Activated T-helper 9 cell treated with anti-CD3 and anti-CD28 coated beads, Interleukin-2, amount 50 U/mL, for 16 hours (primary cell): ENCODE results near the gene SARM1.

Experiments used
- DNase-seq: peaks from one replicate; pipeline ENCODE4 v3.0.0-alpha.2; 2020; ENCODE audit warnings: low read depth

The SARM1 gene

DNA sequence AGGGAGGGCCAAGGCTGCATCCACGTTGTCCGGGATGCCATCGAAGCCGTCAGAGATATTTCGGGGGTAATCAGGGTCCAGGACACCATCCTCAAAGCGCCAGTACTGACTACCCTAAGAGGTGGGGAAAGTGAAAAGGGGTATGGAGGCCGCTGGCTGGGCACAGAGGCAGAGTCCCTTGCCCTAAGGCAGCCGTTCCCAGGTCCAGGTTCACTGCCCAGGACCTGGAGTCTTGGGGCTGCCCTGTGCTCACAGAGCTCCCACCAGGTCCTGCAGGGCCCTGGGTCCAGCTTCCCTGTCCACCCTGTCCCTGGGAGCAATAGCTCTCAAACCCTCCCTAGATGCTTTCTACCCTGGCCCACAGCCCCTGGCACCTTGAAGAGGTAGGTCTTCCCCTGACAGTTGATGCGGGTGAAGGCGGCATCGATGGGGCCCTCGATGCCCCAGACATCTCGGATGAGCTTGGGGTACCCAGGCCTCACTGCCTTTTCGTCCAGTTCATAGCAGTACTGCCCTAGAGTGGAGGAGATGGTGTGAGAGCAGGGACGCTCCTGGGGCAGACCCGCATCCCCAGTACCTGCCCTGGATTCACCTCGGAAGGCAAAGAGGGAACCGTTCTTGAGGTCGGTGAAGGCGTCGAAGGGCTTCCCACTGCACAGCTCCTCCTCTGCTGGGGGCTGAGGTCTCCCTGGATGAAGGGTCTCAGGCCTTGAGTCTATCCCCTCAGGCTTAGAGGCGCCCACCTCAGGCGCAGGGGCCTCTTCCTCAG, 2.4 kb upstream of the SARM1 start:
- DNase-seq: no peak

DNA sequence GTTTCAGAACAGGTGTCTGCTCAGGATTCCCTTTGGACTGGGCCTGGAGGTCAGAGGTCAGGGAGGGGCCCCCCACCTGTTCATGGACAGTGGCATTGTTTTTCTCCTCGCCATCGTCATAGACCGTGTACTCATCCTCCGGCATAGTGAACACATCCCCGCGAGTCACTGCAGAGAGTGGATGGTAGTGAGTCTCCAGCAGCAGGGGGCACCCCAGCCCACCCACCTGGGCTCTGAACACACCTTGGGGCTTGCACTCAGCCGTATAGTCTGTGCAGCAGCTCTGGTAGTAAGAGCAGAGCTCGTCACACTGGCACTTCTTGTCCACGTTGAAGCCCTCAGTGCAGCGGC, 1.8 kb upstream of the SARM1 start:
- no peak for DNase-seq

DNA sequence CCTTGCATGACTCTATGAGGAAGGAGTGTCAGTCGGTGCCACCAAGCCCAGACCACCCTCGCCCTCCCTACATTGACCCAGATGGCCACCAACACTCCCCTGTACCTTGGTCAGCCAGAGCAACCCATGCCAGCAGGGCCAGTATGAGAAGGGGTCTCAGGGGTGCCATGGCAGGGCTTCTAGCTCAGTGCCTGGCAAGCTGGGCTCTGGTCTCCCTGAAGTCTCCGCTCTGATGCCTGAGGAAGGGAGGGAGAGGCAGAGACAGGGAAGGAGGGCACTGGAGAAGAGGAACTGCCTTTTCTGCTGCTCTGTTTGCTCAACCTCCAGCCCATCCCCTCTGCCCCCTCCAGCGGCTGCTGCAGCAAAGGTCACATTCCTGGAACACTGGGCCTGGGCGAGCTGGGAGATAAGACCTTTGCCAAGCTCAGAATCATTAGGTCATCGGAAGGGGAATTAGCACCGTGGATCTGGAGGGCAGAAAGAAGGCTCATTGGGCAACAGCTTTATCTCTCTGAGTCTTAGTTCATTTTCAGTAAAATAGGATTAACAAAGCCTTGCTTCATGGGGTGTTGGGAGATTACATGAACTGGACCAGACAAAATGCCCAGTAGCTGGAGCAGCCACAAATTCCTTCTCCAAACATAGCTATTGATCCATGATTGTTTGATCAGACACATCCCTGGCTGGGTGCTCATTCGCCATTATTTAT, 1.3 kb upstream of the SARM1 start, which contains the start of gene VTN:
Gene VTN (minus strand): TSS at position 273 of the 709 bp plus-strand sequence. CDS start 104 bp downstream, at position 169.
- DNase-seq: no peak

DNA sequence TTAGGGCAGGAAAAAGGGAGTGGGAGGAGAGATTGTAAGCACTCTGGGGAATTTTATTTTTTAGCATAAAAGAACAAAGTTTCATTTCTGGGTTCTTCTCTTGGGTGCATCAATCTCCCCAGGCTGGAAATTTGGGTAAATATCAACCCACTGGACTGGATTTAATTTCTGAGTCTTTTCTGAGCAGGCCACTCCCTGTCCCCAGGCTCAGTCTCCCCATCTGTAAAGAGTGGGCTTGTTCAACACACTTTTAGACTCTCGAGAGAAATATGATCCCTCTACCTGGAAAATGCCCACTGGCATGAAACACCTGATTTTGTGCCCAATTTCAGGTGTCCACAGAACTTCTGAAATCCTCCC, 770 bp upstream of the SARM1 start:
- no peak for DNase-seq

DNA sequence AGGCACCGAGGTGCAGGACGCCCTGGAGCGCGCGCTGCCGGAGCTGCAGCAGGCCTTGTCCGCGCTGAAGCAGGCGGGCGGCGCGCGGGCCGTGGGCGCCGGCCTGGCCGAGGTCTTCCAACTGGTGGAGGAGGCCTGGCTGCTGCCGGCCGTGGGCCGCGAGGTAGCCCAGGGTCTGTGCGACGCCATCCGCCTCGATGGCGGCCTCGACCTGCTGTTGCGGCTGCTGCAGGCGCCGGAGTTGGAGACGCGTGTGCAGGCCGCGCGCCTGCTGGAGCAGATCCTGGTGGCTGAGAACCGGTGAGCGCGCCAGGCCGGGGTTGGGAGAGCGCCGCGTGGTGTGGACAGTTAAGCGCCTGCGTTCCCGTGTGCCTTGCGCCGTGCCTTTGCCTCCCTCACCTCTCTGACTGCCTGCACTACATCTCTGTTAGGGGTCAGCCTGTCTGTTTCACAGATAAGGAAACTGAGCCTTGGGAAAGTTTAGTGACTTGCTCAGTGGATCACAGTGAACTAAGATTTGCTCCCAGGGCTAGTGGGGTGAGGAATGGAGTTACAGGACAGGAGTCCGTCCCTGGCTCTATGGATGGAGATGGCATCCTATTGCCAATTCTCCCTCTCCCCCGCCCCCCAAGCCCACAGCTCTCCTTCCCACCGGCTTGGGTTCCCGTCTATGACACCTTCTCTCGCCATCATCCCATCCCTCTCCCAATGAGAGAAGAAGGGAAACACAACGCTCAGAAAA, 880 bp downstream of the SARM1 start:
- DNase-seq: no peak

DNA sequence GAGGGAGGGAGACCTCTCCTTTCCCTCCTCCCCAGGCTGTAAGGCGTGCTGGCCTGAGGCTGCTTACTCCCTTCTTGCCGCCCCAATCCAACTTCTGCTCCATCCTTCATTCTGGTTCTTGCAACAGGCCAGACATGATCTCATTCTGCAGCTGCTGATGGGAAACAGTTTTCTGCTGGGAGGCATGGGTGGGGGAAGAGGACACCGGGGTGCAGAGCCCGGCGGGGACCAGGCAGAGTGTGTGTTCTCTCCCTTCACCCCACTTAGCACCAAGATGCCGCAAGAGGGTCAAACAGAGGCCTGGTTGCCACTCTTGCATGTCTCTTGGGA, 1.4 kb downstream of the SARM1 start:
- no peak for DNase-seq

DNA sequence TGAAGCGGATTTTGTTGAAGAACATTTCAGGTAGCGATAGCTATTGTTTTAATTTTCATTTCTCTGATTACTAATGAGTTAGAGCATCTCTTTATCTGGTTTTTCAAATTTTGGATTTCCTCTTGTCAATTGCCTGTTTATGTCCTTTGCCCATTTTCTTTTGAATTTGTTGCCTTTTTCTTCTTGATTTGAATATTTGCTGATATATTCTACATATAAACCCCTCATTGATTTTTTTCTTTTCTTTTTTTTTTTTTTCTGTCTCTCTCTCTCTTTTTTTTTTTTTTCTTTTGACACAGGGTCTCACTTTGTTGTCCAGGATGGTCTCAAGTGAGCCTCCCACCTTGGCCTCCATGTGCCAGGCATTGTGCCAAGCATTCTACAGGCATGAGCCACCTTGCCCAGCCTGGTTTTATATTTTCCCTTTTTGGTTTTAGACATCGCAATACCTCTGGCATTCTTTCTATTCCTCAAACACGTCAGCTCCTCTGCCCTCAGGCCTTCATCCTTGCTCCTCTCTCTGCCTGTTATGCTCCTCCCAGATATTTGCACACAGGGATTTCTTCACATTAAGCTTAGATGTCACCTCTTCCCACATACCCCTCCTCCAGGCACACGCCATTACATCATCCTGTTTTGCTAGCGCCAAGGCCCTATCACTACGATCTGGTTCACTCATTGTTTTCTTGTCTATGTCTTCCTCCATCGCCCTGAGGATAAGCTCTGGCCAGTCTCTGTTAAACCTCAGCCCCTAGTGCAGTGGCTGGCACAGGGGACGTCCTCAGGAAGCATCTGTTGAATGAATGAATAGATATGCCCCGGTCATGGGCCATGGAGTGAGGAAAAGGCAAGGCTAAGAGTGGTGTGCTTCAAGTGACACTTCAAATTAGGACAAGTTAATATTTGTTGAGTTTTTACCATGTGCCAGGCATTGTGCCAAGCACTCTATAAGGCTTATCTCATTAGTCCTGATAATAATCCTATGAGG, 8.6 kb downstream of the SARM1 start:
- DNase-seq: no peak

DNA sequence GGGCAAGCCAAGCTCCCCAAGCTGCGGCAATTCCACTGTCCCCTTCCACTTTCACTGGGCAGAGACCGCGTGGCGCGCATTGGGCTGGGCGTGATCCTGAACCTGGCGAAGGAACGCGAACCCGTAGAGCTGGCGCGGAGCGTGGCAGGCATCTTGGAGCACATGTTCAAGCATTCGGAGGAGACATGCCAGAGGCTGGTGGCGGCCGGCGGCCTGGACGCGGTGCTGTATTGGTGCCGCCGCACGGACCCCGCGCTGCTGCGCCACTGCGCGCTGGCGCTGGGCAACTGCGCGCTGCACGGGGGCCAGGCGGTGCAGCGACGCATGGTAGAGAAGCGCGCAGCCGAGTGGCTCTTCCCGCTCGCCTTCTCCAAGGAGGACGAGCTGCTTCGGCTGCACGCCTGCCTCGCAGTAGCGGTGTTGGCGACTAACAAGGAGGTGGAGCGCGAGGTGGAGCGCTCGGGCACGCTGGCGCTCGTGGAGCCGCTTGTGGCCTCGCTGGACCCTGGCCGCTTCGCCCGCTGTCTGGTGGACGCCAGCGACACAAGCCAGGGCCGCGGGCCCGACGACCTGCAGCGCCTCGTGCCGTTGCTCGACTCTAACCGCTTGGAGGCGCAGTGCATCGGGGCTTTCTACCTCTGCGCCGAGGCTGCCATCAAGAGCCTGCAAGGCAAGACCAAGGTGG, 9.8 kb downstream of the SARM1 start:
- no peak for DNase-seq

DNA sequence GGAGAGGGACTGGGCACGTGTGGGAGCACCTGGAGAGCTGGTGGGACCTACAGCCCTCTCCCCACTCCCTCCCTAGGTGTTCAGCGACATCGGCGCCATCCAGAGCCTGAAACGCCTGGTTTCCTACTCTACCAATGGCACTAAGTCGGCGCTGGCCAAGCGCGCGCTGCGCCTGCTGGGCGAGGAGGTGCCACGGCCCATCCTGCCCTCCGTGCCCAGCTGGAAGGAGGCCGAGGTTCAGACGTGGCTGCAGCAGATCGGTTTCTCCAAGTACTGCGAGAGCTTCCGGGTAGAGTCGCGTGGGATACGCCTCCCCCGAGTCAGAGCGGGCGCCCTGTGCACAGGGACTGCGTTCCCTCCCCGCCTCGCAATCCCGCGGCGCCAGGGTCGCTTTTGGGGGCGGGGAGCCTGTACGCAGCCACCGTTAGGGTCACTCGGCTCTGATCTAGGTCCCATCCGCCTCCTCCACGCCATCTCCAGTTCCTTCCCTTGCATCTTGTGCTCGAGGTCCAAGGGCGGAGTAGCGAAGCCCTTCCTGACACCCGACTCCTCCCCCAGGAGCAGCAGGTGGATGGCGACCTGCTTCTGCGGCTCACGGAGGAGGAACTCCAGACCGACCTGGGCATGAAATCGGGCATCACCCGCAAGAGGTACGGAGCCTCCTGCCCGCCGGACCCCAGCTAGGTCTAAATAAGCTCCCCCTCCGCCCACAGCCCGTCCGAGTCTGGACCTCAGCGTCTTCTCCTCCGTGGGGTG, 13.0 kb downstream of the SARM1 start:
- DNase-seq: peak; percentile 42

DNA sequence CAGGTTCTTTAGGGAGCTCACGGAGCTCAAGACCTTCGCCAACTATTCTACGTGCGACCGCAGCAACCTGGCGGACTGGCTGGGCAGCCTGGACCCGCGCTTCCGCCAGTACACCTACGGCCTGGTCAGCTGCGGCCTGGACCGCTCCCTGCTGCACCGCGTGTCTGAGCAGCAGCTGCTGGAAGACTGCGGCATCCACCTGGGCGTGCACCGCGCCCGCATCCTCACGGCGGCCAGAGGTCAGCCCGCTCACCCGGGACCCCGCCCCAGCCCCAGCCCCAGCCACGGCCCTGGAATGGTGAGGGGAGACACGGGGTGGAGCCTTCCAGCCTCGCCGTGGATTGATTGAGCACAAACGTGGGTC, 13.5 kb downstream of the SARM1 start:
- no peak for DNase-seq

DNA sequence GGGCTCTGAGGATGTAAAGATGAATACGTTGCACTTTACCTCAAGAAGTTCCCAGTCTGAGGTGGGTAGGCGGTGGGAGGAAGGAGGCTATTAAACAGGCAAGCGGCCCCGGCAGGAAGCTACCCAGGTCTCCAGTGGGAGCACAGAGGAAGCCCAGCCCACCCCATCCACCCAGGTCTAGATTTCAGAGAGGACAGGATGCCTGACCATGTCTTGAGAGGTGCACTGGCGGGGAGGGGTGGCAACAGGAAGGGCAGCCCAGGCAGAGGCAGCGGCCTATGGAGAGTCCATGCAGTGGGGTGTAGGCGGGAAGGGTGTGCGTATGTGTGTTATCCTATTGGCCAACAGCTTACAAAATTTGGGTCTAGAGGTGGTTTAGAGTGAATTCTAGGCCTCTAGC, 13.9 kb downstream of the SARM1 start:
- DNase-seq: no peak

DNA sequence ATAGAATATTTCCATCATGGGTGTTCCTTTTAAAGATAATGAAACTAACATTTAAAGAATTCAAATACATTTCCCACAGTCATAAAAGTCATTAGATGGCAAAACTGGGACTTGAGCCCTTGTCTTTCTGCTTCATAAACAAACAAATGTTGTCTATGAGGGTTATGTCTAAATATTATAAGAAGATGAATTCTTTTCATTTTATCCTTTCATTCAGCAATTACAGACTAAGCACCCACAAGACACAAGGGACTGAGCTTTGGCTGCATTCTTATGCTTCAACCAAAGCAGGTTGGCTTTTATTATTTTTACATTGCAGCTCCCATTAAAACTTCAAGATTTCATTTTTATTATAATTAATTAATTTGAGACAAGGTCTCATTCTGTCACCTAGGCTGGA, 14.9 kb downstream of the SARM1 start:
- DNase-seq: no peak

DNA sequence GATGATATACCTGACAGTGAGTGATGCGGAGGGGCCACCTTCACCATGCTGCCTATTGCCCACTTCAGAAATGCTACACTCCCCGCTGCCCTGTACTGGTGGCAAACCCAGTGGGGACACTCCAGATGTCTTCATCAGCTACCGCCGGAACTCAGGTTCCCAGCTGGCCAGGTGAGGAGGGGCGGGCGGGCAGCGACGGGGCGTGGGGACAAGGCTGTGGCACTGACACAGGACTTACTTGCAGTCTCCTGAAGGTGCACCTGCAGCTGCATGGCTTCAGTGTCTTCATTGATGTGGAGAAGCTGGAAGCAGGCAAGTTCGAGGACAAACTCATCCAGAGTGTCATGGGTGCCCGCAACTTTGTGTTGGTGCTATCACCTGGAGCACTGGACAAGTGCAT, 16.6 kb downstream of the SARM1 start:
- DNase-seq: no peak

DNA sequence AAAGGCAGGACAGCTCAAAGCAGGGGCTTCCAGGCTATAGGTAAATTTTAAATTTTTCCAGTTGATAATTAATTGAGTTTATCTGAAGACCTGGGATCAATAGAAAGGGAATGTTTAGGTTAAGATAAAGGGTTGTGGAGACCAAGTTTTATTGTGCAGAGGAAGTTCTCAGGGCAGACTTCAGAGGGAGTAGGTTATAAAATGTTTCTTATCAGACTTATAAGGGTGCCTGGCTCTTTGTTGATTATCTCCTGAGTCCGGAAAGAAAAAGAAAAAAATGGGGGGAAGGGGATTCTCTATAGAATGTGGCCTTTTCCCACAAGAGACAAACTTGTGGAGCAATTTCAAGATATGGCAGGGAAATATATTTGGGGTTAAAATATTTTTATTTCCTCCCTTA, 18.6 kb downstream of the SARM1 start:
- DNase-seq: no peak

DNA sequence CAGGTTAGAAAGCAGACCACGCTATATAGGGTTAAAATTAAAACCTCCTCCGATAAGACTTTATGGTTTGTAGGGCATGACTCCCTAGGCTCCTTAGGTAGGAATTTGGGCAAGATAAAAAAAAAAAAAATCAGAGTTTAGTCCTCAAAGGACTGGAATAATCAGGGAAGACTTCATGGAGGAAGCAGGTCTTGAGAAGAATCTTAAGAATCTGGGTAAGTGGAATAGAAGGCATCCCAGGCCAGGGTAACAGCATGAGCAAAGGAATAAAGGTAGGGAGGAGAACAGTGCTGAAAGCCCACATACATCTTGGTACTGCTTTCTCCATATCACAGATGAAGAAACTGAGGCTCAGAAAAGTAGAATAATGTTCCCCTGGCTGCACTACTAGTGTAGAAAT, 19.1 kb downstream of the SARM1 start:
- DNase-seq: no peak

DNA sequence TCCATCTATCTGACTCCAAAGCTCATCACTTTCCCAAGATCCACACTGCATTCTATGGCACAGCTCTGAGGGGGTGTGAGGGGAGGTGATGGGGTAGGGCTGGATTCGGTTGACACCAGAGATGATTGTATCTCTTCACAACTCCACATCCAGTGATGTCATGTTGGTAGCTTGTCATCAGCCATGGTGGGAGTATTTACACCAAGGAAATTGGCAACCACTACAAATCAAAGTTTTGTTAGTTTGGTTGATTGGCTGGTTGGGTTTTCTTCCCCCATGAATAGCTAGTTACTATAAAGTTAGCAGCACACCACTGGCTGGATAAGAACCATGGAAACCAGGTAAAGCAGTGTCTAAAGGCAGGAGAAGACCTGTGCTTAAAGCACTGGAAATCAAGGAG, 19.5 kb downstream of the SARM1 start:
- DNase-seq: no peak

DNA sequence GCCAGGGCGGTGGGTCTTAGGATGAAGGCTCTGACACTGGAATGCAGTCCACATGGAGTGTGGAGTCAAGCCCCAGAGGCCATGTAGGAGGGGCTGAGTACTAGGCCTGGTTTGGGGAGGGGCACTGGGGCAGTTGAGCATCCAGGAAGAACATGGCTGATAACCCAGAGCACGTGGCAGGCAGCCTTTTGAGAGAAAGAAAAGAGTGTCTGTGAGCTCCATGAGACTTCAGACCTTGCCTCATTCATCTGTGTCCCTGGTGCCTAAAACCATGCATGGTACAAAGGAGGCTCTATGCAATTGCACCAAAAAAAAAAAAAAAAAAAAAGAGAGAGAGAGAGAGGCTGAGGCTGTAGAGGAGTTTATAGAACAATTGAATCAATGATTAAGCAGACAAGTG, 19.9 kb downstream of the SARM1 start:
- DNase-seq: no peak

DNA sequence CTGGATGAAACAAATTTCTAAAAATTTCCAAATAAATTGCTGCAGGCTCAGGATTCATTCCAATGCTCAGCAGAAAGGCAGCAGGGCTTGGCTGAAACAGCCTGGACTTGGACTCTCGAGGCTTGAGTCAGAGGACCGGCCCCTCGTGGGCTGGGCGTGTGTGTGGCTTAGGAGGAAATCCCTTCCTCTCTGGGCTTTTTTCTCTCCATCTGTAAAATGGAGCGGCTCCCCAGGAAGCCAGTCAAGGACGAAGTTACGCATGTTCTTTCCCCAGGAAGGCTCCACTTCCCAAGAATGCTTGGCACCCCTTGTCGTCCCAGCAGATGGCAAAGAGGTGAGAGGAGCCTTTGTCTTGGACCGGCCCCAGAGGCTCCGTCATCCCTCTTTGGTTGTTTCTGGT, 21.0 kb downstream of the SARM1 start:
- DNase-seq: no peak

DNA sequence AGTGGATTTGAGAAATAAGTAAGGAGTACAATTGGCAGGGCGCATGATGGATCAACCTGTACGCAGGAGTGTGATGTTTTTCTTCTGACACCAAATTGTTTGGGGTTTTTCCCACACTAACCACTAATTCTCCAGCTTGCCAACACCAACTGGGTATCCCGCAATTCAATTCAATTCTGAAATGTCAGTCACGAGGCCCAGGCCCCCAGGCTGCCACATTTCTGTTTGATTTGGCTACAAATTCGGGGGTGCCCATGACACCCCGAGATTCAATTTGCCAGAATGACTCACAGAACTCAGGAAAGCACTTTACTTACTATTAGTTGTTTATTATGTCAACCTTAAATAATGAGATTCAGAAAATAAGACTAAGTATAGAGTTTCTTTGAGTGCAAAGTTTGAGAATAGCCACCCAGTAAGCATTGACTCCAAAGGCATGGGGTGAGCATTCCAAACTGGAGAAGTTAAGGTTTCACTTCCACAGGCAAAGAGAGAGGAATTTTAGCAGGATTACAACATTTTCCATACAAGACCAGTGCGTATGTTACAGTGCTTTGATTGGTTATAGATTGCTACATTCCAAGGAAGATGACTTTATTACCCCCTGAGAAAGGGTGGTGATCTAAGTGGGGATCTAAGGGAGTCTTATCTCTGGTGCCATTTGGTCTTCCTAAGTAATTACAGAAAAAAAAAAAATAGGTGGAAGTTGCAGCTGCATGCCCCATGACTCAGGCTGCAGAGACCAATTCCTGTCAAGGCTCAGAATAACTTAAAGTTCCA, 23.0 kb downstream of the SARM1 start:
- no peak for DNase-seq

DNA sequence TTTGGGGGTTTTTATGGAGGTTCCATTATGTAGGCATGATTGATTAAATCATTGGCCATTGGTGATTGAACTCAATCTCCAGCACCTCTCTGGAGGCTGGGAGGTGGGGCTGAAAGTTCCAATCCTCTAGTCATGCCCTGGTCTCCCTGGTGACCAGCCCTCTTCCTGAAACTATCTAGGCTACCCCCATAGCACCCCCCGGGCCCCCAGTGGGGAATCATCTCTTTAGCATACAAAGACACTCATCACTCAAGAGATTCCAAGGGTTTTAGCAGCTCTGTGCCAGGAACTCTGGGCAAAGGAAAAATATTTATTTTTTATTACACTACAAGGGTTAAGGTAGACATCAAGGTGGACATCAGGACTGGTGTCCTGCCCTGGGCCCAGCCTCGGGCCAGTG, 23.9 kb downstream of the SARM1 start:
- no peak for DNase-seq
